H1 (cell line): Measurements from ENCODE around the gene DAPK1. TPM values are rescaled to one million over a fixed set of nuclear protein-coding genes. Genes with fewer than 3 reads are reported as not detected.

ENCODE experiments used
- CTCF ChIA-PET: fragments of 300-600 bp; sonication (Branson Sonifier 250); formaldehyde crosslinking; loops from one replicate; lab custom pipeline; 2021; ENCODE audit not compliant: partially characterized antibody; lab: Charles Lee
- POLR2A ChIA-PET: fragments of 300-600 bp; sonication (Branson Sonifier 250); formaldehyde crosslinking; loops from one replicate; lab custom pipeline; 2021; ENCODE audit warnings: inconsistent platforms; ENCODE audit not compliant: partially characterized antibody; lab: Charles Lee
- DNase-seq, 2 experiments: peaks; one replicate each; pipeline versions ENCODE4 v3.0.0 to v3.0.0-alpha.2; 2010 to 2022; ENCODE audit warnings: low spot score in 2 of 2, low read depth in 1 of 2, mixed read lengths in 1 of 2
- FAIRE-seq: peaks from 2 replicates; lab custom pipeline; 2011; peaks lifted over from hg19 to GRCh38; lab: Jason Lieb, UNC
- H2AFZ ChIP-seq: 2 replicates; pipeline ENCODE4 v1.8.1; 2012; ENCODE audit warnings: low read length, inconsistent platforms
- H2AK5ac ChIP-seq: 2 replicates; pipeline ENCODE4 v1.6.1; 2013; ENCODE audit warnings: low read depth, low read length
- H2BK120ac ChIP-seq: replicated peaks from 2 replicates; pipeline ENCODE3; 2013; ENCODE audit warnings: low read depth, low read length, inconsistent platforms
- H2BK12ac ChIP-seq: 2 replicates; pipeline ENCODE4 v1.6.1; 2013; ENCODE audit warnings: low read depth, low read length
- H2BK15ac ChIP-seq: 2 replicates; pipeline ENCODE4 v1.6.1; 2013; ENCODE audit warnings: low read length
- H2BK20ac ChIP-seq: 2 replicates; pipeline ENCODE4 v1.6.1; 2013; ENCODE audit warnings: low read length
- H2BK5ac ChIP-seq: 2 replicates; pipeline ENCODE4 v1.6.1; 2013; ENCODE audit warnings: low read depth, low read length
- H3K14ac ChIP-seq: 2 replicates; pipeline ENCODE4 v1.6.1; 2013; ENCODE audit warnings: inconsistent platforms; ENCODE audit not compliant: insufficient read length
- H3K18ac ChIP-seq: 2 replicates; pipeline ENCODE4 v1.6.1; 2013; ENCODE audit warnings: low read length; ENCODE audit errors: extremely low read depth
- H3K23ac ChIP-seq: 2 replicates; pipeline ENCODE4 v1.6.1; 2013; ENCODE audit warnings: inconsistent platforms; ENCODE audit not compliant: insufficient read length
- H3K23me2 ChIP-seq: 2 replicates; pipeline ENCODE4 v1.6.1; 2013; ENCODE audit warnings: low read depth, low read length
- H3K27ac ChIP-seq: 2 replicates; pipeline ENCODE4 v1.6.1; 2011; ENCODE audit warnings: low read depth, low read length, inconsistent platforms
- H3K27me3 ChIP-seq, 4 experiments: replicated peaks in 1 of 4; 1 replicate in 1 of 4; 2 replicates in 3 of 4; pipeline versions ENCODE4 v1.6.1 to v1.8.1; 2011 to 2013; ENCODE audit warnings: low read length in 3 of 4, mild to moderate bottlenecking in 3 of 4, inconsistent platforms in 2 of 4, mixed read lengths in 2 of 4, moderate library complexity in 1 of 4; ENCODE audit not compliant: control insufficient read depth in 3 of 4, insufficient read depth in 3 of 4; ENCODE audit errors: extremely low read depth in 1 of 4
- H3K36me3 ChIP-seq, 4 experiments: 2 replicates each; pipeline versions ENCODE4 v1.6.1 to v1.8.1; 2011 to 2013; ENCODE audit warnings: mild to moderate bottlenecking in 4 of 4, low read length in 3 of 4, moderate library complexity in 2 of 4, control low read depth in 1 of 4, inconsistent platforms in 1 of 4; ENCODE audit not compliant: insufficient read depth in 4 of 4, control insufficient read depth in 2 of 4
- H3K4ac ChIP-seq: replicated peaks from 2 replicates; pipeline ENCODE3; 2013; ENCODE audit warnings: low read length, low read depth, mixed read lengths, inconsistent platforms; ENCODE audit not compliant: insufficient read length
- H3K4me1 ChIP-seq, 4 experiments: replicated peaks in 1 of 4; 1 replicate in 1 of 4; 2 replicates in 3 of 4; pipeline versions ENCODE4 v1.6.1 to v1.8.1; 2011 to 2013; ENCODE audit warnings: low read length in 3 of 4, inconsistent platforms in 2 of 4, mixed read lengths in 1 of 4; ENCODE audit not compliant: insufficient read depth in 4 of 4, control insufficient read depth in 3 of 4
- H3K4me2 ChIP-seq, 2 experiments: 2 replicates each; pipeline versions ENCODE4 v1.6.1 to v1.8.1; 2011 to 2013; ENCODE audit warnings: low read depth in 2 of 2, low read length in 2 of 2, control low read depth in 1 of 2, inconsistent platforms in 1 of 2, mild to moderate bottlenecking in 1 of 2; ENCODE audit not compliant: insufficient read depth in 1 of 2
- H3K4me3 ChIP-seq, 4 experiments: fragments of 200-600, 300-600 bp in 1 of 4; sonication (generic), shearing (Covaris generic), sonication (Bioruptor Twin) in 1 of 4; 2 replicates each; pipeline versions ENCODE4 v1.5.1 to v1.8.1; 2011 to 2016; ENCODE audit warnings: low read length in 4 of 4, low read depth in 3 of 4, control low read depth in 2 of 4, inconsistent platforms in 2 of 4, mild to moderate bottlenecking in 2 of 4, mixed read lengths in 1 of 4, moderate library complexity in 1 of 4; ENCODE audit not compliant: insufficient read depth in 2 of 4; ENCODE audit errors: extremely low read depth in 1 of 4
- H3K56ac ChIP-seq: replicated peaks from 2 replicates; pipeline ENCODE3; 2013; ENCODE audit warnings: low read depth, mild to moderate bottlenecking, mixed read lengths, low read length, inconsistent platforms; ENCODE audit not compliant: insufficient read length
- H3K79me1 ChIP-seq: 2 replicates; pipeline ENCODE4 v1.6.1; 2013; ENCODE audit warnings: low read depth, low read length, control low read depth
- H3K79me2 ChIP-seq, 2 experiments: 2 replicates each; pipeline versions ENCODE4 v1.6.1 to v1.8.1; 2012 to 2013; ENCODE audit warnings: low read length in 2 of 2, mild to moderate bottlenecking in 2 of 2, inconsistent platforms in 1 of 2; ENCODE audit not compliant: insufficient read depth in 2 of 2, control insufficient read depth in 1 of 2
- H3K9ac ChIP-seq, 4 experiments: replicated peaks in 1 of 4; 1 replicate in 1 of 4; 2 replicates in 3 of 4; pipeline versions ENCODE4 v1.6.1 to v1.8.1; 2011 to 2013; ENCODE audit warnings: low read depth in 3 of 4, low read length in 3 of 4, control low read depth in 2 of 4, mild to moderate bottlenecking in 2 of 4, moderate library complexity in 2 of 4, inconsistent platforms in 1 of 4; ENCODE audit errors: extremely low read depth in 1 of 4
- H3K9me3 ChIP-seq, 2 experiments: 2 replicates each; pipeline versions ENCODE4 v1.6.1 to v1.8.1; 2012 to 2013; ENCODE audit warnings: mild to moderate bottlenecking in 2 of 2, moderate library complexity in 2 of 2, control low read depth in 1 of 2, inconsistent platforms in 1 of 2, low read depth in 1 of 2, low read length in 1 of 2, mixed read lengths in 1 of 2; ENCODE audit not compliant: insufficient read depth in 2 of 2
- H4K20me1 ChIP-seq, 2 experiments: replicated peaks in 1 of 2; 2 replicates each; pipeline versions ENCODE3 to v1.8.1; 2011 to 2013; ENCODE audit warnings: inconsistent platforms in 2 of 2, low read length in 2 of 2, mild to moderate bottlenecking in 1 of 2; ENCODE audit not compliant: insufficient read depth in 2 of 2, control insufficient read depth in 1 of 2
- H4K5ac ChIP-seq: 2 replicates; pipeline ENCODE4 v1.6.1; 2013; ENCODE audit warnings: low read length, low read depth, mixed read lengths, inconsistent platforms; ENCODE audit not compliant: insufficient read length
- H4K8ac ChIP-seq: 2 replicates; pipeline ENCODE4 v1.8.0; 2013; ENCODE audit warnings: mild to moderate bottlenecking, moderate library complexity, low read length, inconsistent platforms; ENCODE audit not compliant: insufficient read depth; ENCODE audit errors: extremely low read depth
- H4K91ac ChIP-seq: replicated peaks from 2 replicates; pipeline ENCODE3; 2013; ENCODE audit warnings: low read length, mixed read lengths, inconsistent platforms; ENCODE audit not compliant: insufficient read length
- CEBPB ChIP-seq: IDR thresholded peaks from 2 replicates; pipeline ENCODE4 v1.6.1; 2012; ENCODE audit warnings: low read depth, low read length
- SUZ12 ChIP-seq: fragments of 200-600 bp; sonication (generic); IDR thresholded peaks from 2 replicates; pipeline ENCODE4 v1.6.1; 2012; ENCODE audit warnings: mild to moderate bottlenecking, inconsistent platforms, low read length, moderate library complexity, mixed read lengths
- WGBS, 2 experiments: shearing (Covaris generic) in 1 of 2; methylation state at CpG; one replicate each; pipeline versions ENCODE4 v1.1.6 to v1.1.7; 2013 to 2015; ENCODE audit warnings: low lambda C conversion rate in 2 of 2, mixed read lengths in 2 of 2, inconsistent platforms in 1 of 2, low coverage in 1 of 2, missing lambda C conversion rate in 1 of 2; ENCODE audit not compliant: insufficient replicate concordance in 2 of 2, insufficient coverage in 1 of 2, insufficient read length in 1 of 2; ENCODE audit errors: extremely low coverage in 1 of 2, missing lambda C conversion rate in 1 of 2; 5-methylcytosine and 5-hydroxymethylcytosine counted together
- polyA plus RNA-seq, 7 experiments: library from polyadenylated mRNA; depleted of rRNA in 3 of 7; stranded (reverse) in 5 of 7; unstranded in 2 of 7; fragments of >200 nt in 5 of 7; fragments of 200-250 nt in 2 of 7; gene quantifications; 1 replicate in 5 of 7; 2 replicates in 1 of 7; 4 replicates in 1 of 7; pipeline versions ENCODE4 v1.2.1 to v1.2.3, GENCODE V29; 2011 to 2013; ENCODE audit warnings: missing spikeins in 2 of 7, mixed read lengths in 2 of 7
- total RNA-seq: library from RNA; stranded (reverse); fragmentation: NEBNext Ultra II Directional; extraction: Animal tissue kit (Norgen Biotek cat#: 25700); gene quantifications from 2 replicates; pipeline ENCODE4 v1.2.1, GENCODE V29; 2021
- TF ChIP-seq, protein P1 (sequence below), 3 experiments: IDR thresholded peaks; 1 replicate in 2 of 3; 2 replicates in 1 of 3; pipeline versions ENCODE4 v1.5.1 to v1.6.1; 2011; ENCODE audit warnings: low read length in 3 of 3, mild to moderate bottlenecking in 3 of 3, inconsistent platforms in 2 of 3, low read depth in 1 of 3, moderate library complexity in 1 of 3; ENCODE audit not compliant: insufficient read depth in 1 of 3; ENCODE audit errors: control extremely low read depth in 1 of 3

DAPK1 gene
- total and polyA plus RNA-seq, 2 of the 8 experiments (the other 6 are each of a cell fraction or from before 2014, with no cell fraction given), result 62.4 to 131 TPM

DNA sequence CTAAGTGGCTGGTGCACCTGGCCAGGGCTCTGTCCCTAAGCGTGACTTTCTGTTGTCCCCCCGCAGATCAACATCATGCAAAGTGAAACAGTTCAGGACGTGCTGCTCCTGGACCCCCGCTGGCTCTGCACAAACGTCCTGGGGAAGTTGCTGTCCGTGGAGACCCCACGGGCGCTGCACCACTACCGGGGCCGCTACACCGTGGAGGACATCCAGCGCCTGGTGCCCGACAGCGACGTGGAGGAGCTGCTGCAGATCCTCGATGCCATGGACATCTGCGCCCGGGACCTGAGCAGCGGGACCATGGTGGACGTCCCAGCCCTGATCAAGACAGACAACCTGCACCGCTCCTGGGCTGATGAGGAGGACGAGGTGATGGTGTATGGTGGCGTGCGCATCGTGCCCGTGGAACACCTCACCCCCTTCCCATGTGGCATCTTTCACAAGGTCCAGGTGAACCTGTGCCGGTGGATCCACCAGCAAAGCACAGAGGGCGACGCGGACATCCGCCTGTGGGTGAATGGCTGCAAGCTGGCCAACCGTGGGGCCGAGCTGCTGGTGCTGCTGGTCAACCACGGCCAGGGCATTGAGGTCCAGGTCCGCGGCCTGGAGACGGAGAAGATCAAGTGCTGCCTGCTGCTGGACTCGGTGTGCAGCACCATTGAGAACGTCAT lies 208.5 kb downstream of the DAPK1 start:
- no peaks in the 10 kb centered on the region for H3K27me3 ChIP-seq
- H3K36me3 ChIP-seq, result peaks cover 20 to 61% (median 35%) of the 10 kb centered on the region in 4 experiments
- no peak overlapping the region for H3K4me2 ChIP-seq
- H3K79me2 ChIP-seq, result no peaks in the 10 kb centered on the region
- H3K27ac ChIP-seq, result no peak overlapping the region
- no peaks in the 10 kb centered on the region for H3K79me1 ChIP-seq
- no peak overlapping the region for H2BK12ac ChIP-seq
- no peaks in the 10 kb centered on the region for H4K20me1 ChIP-seq
- H3K4ac ChIP-seq, result no peak overlapping the region
- no peak overlapping the region; the same call in 1 of the 2 replicates for H4K8ac ChIP-seq
- H3K23me2 ChIP-seq, result no peaks in the 10 kb centered on the region
- no peak for FAIRE-seq
- H3K9me3 ChIP-seq, result no peaks in the 10 kb centered on the region
- peak overlapping the region; percentile 23; the same call in 1 of the 2 replicates for H2BK5ac ChIP-seq
- no peak overlapping the region for H4K91ac ChIP-seq
- CTCF ChIA-PET, result interaction anchor here (1.1 to 1.7 kb wide), 3 partner anchors 12 to 68 kb away, joined by 4 to 5 read pairs (median 5); no protein-coding TSS in a partner anchor
- DNase-seq, result no peak
- no peak overlapping the region for H4K5ac ChIP-seq
- 0 out of 7 replicates have a peak, but pooled peaks cover 0 to 4% (median 0%) of the 10 kb centered on the region in 4 experiments for H3K4me1 ChIP-seq
- no peak overlapping the region for H2BK20ac ChIP-seq
- H2AFZ ChIP-seq, result no peak overlapping the region
- H3K23ac ChIP-seq, result no peak overlapping the region
- no peak overlapping the region for H3K56ac ChIP-seq
- H3K14ac ChIP-seq, result no peak overlapping the region
- H2AK5ac ChIP-seq, result no peak overlapping the region
- H3K4me3 ChIP-seq, result no peak overlapping the region
- H2BK120ac ChIP-seq, result no peak overlapping the region
- no peak overlapping the region for H3K9ac ChIP-seq
- H2BK15ac ChIP-seq, result no peak overlapping the region
- POLR2A ChIA-PET, result no interaction called here
- H3K18ac ChIP-seq, result no peak overlapping the region
- 94% methylated on average over 39 of the region's 39 CpGs; no CpG with 5 or more reads in 1 of the 2 experiments for WGBS, 2 experiments
- TF ChIP-seq, protein P1, sequence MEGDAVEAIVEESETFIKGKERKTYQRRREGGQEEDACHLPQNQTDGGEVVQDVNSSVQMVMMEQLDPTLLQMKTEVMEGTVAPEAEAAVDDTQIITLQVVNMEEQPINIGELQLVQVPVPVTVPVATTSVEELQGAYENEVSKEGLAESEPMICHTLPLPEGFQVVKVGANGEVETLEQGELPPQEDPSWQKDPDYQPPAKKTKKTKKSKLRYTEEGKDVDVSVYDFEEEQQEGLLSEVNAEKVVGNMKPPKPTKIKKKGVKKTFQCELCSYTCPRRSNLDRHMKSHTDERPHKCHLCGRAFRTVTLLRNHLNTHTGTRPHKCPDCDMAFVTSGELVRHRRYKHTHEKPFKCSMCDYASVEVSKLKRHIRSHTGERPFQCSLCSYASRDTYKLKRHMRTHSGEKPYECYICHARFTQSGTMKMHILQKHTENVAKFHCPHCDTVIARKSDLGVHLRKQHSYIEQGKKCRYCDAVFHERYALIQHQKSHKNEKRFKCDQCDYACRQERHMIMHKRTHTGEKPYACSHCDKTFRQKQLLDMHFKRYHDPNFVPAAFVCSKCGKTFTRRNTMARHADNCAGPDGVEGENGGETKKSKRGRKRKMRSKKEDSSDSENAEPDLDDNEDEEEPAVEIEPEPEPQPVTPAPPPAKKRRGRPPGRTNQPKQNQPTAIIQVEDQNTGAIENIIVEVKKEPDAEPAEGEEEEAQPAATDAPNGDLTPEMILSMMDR (IDR thresholded peaks at IDR 0.05; ENCODE audit: control extremely low read depth in 1 of 3, insufficient read depth in 1 of 3, low read depth in 1 of 3, low read length in 3 of 3), result no peak
- TF ChIP-seq CEBPB (no peak), SUZ12 (no peak)
